GM13976 (cell line): Measurements from ENCODE around the gene MGAT4D.
"Not testable (repeated sequence)": the region's sequence is repeated elsewhere in the genome, so short reads cannot be mapped to it uniquely, and the experiment has no call there.

Source experiments
- DNase-seq: peaks from one replicate; pipeline ENCODE4 v3.0.0; 2012; ENCODE audit warnings: low spot score
- in situ Hi-C: fragments of 300-500 bp; cut with MboI; formaldehyde crosslinking; loops from one replicate; pipeline ENCODE4 v1.12.0; 2022; ENCODE audit warnings: low sequenced_read_pairs, mixed read lengths, inconsistent platforms; ENCODE audit not compliant: unreplicated experiment
- TF ChIP-seq, protein P1 (sequence below): IDR thresholded peaks from 2 replicates; pipeline ENCODE4 v1.5.1; 2012; ENCODE audit warnings: borderline replicate concordance, mild to moderate bottlenecking; ENCODE audit not compliant: insufficient read depth; ENCODE audit errors: extremely low read depth, missing control alignments, control extremely low read depth

Gene MGAT4D

DNA sequence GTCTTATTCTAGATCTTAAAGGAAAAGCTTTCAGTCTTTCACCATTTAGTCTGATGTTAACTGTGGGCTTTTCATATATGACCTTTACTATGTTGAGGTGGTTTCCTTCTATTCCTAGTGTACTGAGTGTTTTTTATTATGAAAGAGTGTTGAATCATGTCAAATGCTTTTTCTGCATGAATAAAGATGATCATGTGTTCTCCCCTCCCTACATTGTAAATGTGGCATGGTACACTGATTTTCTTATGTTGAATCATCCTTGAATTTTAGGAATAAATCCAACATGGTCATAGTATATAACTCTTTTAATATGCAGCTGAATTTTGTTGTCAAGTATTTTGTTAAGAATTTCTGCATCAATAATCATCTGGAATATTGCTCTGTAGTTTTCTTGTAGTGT is 75.0 kb downstream of the MGAT4D start:
- TF ChIP-seq, protein P1, sequence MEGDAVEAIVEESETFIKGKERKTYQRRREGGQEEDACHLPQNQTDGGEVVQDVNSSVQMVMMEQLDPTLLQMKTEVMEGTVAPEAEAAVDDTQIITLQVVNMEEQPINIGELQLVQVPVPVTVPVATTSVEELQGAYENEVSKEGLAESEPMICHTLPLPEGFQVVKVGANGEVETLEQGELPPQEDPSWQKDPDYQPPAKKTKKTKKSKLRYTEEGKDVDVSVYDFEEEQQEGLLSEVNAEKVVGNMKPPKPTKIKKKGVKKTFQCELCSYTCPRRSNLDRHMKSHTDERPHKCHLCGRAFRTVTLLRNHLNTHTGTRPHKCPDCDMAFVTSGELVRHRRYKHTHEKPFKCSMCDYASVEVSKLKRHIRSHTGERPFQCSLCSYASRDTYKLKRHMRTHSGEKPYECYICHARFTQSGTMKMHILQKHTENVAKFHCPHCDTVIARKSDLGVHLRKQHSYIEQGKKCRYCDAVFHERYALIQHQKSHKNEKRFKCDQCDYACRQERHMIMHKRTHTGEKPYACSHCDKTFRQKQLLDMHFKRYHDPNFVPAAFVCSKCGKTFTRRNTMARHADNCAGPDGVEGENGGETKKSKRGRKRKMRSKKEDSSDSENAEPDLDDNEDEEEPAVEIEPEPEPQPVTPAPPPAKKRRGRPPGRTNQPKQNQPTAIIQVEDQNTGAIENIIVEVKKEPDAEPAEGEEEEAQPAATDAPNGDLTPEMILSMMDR = no peak
- in situ Hi-C loops = no loop called here
- DNase-seq = no peak

DNA sequence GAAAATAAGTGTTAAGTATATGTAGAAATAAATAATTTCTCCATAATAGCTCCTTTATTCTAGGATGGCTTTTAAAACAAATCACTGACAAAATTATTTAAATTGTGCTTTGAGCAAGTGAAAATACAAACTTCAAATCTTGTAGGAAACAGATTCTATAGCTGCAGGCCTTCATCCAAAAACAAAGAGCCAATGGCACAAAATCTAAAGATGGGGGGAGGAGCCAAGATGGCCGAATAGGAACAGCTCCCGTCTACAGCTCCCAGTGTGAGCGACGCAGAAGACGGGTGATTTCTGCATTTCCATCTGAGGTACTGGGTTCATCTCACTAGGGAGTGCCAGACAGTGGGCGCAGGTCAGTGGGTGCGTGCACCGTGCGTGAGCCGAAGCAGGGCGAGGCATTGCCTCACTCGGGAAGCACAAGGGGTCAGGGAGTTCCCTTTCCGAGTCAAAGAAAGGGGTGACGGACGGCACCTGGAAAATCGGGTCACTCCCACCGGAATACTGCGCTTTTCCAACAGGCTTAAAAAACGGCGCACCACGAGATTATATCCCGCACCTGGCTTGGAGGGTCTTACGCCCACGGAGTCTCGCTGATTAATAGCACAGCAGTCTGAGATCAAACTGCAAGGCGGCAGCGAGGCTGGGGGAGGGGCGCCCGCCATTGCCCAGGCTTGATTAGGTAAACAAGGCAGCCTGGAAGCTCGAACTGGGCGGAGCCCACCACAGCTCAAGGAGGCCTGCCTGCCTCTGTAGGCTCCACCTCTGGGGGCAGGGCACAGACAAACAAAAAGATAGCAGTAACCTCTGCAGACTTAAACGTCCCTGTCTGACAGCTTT is 84.7 kb downstream of the MGAT4D start:
- DNase-seq, in situ Hi-C loops: not testable (repeated sequence)

DNA sequence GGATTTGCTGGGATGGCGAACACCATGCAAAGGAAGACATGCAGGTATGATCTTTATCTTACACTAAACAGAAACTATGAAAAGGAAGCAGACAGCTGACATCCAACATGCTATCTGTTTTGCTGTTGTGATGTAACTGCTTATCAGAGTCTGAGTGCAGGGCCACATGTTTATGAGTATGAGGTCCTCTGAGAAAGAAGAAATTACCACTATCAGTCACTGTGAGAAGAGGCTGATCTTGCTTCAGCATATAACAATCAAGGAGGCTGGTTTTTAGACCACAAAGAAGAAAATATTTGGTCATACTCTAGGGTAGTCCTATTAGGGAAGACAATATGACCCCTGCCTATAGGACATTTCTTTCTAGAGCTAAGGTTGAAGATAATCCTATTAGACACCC is 89.1 kb downstream of the MGAT4D start:
- TF ChIP-seq, protein P1 = no peak
- in situ Hi-C loops = no loop called here
- no peak for DNase-seq

DNA sequence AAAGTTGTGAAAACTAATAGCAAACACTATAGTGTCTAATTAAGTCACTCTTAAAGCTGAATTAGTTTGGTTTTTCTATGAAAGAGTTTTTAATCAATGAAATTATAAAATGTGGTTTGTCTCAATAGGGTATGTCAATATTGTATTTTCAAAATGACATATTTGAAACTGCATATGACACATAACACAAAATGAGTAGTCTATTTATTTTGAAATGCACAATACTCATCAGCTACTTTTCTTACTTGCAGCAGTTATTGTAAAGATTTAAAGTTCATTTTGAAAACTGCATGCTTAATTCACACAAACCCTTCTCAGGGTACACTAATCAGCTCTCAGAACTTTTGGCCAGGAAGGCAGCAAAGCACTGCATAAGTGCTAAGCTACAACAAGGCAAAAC is 91.8 kb downstream of the MGAT4D start:
- TF ChIP-seq, protein P1 = no peak
- in situ Hi-C loops = no loop called here

DNA sequence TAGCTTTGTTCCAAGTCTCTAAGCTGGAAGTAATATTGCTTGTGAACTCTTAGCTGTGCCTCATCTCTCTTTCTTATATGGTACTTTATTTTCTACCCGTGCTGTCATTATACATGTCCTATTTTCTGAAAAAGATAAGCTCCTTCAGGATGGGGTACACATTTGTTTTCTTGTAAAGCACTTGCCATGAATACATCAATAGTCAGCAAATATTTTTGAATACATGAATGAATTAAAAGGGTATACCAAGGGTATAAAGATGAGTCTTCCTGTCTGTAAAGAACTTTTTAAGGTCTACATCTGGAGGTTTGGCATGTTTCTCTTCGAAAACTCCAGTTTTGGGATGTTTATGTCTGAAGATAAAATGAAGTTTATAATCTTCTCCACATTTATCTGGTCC is 98.0 kb downstream of the MGAT4D start:
- in situ Hi-C loops = no loop called here
- TF ChIP-seq, protein P1 = no peak
- no peak for DNase-seq

More for the DNA sequence above, 91.8 kb downstream of the MGAT4D start:
- no peak for DNase-seq

DNA sequence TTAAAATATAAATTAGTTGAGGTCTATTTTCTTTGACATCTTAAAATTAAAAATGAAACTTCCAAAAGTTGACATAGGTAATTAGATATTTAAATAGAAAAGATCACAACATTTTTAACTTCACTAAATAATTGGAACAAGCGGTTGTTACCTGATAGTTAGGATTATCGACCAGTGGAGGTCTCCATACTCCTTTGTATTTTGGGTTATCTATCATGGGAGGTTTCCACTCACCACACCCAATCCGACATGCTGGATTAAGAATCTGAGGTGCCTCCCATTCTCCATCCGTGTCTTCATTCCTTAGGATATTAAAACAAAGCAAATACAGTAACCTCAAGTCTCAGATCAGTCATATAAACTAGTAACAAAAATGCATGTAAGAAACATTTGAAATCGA is 102.4 kb downstream of the MGAT4D start:
- TF ChIP-seq, protein P1 = no peak
- DNase-seq = no peak
- in situ Hi-C loops = no loop called here
